Inferior parietal cortex (tissue), 1 donor: Measurements from ENCODE around the gene AIDA.
"Not testable (repeated sequence)": the region's sequence is repeated elsewhere in the genome, so short reads cannot be mapped to it uniquely, and the experiment has no call there.

ENCODE experiments used
- DNase-seq: peaks from one replicate; pipeline ENCODE4 v3.0.0-alpha.2; 2016; ENCODE audit errors: extremely low spot score

Gene AIDA

DNA sequence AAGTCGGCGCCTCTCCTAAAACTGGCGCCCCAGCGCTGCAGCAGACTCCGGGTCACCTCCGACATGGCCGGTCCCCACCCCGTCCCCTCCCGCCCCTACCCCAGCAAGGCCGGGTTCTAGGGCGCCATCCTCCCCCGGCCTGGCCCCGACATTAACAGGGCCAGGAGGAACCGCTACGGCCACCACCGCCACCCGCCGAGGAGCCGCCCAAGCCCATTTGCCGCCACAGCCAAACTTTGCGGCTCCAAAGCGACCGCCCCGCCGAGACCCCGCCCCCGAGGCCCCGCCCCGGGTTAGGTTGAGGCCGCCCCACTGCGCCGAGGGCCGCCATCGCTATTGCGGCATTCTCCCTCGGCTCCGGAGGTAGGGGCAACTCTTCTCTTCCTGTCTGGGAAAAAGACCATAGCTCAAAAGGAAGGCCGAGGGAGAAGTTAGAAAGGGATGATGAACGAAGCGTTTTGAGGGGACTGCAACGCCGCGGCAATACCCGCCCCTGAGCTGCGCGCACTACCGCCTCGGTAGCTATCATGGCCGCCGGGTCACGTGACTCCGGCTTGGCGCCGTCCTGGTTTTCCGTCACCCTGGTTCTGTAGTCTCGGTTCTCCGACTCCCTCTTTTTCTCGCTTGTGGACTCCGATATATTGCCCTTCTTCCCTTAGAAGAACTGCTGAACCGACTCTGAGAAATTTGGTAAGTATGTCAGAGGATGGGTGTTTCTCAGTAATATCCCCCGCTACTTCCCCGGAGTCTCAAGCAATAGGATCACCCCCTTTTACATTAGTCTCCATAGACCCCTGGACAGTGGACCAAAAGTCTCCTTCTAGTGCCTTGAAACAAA, at the start of gene AIDA, which contains the start of gene BROX:
AIDA (minus strand) TSS at position 239 of the 838 bp plus-strand sequence; CDS start at position 65, 174 bp downstream.
BROX (plus strand) TSS at position 312 of the 838 bp plus-strand sequence. CDS start 3,136 bp downstream, outside the sequence.
- DNase-seq = peak; percentile 90

GRCh38 chr1:222761083-222761482, 48.8 kb upstream of the AIDA start:
- no peak for DNase-seq

- no peak for DNase-seq
These were observed 47.3 kb upstream of the AIDA start for GRCh38 chr1:222759451-222760035.

- DNase-seq = no peak
These were observed 45.5 kb upstream of the AIDA start for GRCh38 chr1:222757646-222758268.

DNA sequence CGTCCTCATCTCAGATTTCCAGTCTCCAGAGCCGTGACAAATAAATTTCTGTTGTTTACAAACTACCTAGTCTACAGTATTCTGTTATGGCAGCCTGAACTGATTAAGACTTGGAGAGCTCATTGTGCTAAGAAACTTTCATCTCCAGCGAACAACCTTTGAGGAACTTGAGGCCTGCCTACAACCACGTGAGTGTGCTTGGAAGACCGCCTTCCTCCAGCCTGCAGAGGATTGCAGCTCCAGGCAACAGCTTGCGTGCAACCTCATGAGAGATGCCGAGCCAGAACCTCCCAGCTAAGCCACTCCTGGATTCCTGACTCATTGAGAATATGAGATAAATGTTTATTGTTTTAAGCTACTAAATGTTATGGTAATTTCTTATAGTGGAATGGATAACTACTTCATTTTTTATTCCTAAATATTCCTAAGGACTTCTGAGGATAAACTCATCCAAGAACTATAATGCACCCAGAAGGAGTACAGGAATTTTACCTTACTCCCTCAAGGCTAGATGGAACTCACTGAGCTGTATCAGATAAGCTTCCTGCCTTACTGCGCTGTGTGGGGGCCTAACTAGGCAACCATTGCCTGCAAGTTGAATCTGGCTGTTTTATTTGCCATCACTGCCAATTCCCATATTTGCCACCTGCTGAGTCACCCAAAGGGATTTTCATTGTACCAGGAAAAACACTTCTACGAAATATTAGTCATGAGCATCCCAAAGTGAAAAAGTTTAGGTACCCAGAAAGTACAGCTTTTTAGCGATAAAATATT, 42.3 kb upstream of the AIDA start:
- DNase-seq = no peak

DNA sequence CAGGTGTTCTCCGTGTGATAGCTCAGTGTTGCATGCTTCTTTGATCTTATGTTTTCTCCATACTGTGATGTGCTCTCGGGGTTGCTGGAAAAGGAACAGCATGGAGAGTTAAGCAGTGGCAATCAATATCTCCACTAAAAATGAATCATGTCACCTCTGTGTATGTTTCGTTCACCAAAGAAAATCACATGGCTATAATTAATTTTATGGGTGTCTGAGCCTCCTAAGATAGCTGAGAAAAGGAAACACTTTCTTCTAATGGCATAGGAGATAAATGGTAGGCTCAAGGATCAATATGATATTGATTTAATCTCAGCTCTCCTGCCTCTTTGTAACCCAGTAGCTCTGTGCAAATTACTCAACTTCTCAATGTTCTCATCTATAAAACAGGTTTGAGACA, 39.0 kb upstream of the AIDA start:
- no peak for DNase-seq

GRCh38 chr1:222750651-222751050, 38.4 kb upstream of the AIDA start:
- DNase-seq = no peak

- no peak for DNase-seq
These were observed 37.6 kb upstream of the AIDA start for GRCh38 chr1:222749927-222750326.

DNA sequence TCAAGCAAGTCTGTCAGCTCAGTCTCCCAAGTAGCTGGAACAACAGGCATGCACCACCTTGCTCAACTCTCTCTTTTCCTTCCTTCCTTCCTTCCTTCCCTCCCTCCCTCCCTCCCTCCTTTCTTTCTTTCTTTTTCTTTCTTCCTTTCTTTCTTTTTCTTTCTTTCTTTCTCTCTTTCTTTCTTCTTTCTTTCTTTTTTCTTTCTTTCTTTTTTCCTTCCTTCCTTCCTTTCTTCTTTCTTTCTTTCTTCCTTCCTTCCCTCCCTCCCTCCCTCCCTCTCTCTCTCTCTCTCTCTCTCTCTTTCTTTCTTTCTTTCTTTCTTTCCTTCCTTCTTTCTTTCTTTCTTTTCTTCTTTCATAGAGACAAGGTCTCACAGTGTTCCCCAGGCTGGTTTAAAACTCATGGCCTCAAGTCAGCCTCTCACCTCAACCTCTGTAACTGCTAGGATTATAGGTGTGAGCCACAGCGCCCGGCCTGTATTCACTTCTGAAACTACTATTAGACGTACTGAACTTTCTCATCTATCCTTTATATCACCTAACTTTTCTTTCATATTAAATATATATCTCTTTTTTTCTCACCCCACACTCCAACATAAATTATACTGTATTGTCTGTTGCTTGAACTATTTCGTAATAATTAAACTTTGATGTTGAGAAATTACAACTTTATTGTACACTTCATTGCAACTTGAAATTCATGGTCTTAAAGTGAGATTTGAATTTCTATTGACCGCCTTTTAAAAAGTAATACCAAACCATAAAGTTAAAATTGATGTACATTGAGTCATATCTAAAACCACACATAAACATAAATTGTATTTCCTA, 29.6 kb upstream of the AIDA start:
- DNase-seq = not testable (repeated sequence)

DNA sequence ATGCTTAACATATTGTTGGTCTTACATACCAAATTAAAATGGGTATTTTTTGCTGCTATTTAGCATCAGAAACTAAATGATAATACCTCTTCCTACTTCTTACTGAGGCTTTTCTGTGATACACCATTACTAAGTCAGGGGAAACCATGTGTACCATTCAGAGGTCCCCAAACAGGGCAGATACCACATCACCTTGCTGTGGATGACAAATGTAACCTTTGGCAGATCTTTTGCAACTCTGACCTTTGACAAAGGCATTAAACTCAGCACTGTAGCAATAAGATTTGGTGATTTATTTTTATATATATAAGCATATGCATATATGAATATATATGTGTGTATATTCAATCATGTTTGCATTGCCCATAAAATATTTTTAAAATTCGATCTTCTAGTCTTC, 27.6 kb upstream of the AIDA start:
- no peak for DNase-seq

DNA sequence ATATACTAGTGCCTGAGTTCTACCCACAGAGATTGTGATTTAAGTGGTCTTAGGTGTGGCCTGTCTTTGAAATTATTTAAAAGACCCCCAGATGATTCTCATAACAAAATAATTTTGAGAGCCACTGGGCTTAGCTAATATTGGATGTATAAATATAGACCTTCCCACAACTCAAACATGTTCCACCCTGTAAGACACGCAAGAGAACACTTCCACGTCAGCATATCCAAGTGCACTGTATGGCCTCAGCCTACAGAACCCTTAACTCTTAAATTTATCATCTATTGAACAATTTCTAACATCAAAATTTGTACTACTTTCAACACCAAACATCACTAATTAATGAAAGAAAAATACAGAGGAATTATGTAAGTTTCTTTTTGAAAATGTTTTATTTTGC, 27.2 kb upstream of the AIDA start:
- DNase-seq = no peak

DNA sequence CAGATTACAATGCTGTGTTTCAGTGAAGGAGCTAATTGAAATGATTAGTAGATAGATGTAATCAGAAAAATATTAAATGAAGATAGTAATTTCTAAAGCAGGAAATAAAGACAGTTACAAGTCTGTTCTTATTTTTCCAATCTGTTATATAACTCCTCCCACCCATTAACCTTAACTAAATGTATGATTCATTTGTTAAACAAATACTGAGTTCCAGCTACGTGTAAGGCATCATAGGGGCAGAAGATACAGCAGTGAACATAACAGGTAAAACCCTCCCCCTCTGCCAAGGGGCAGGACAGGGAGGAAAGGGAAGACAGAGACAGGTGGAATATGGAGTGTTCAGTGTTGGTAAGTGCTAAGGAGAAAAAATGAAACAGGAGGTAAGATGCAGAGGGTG, 24.7 kb upstream of the AIDA start, which contains the start of gene FAM177B:
FAM177B (plus strand) TSS at position 231 of the 400 bp plus-strand sequence. CDS start 9,344 bp downstream, outside the sequence.
- DNase-seq = no peak

DNA sequence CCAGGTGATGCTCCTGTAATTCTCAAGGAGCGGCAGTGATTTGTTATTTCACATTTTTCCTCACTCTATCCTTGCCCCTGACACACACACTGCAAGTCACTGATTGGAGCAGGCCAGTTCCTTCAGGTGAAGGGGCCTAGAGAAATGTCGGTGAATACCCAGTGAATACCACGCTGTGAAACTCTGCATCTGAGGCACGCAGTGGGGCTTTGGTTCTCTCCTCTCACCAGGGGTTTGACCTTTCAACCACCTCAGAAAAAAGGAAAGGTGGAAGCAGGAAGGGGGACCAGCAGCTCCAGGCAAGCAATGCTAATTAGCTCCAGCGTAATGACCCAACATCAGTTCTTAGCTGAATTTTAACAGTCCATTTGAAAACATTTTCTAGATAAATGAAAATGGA, 24.2 kb upstream of the AIDA start:
- no peak for DNase-seq

GRCh38 chr1:222734740-222735139, 22.4 kb upstream of the AIDA start:
- DNase-seq = no peak

DNA sequence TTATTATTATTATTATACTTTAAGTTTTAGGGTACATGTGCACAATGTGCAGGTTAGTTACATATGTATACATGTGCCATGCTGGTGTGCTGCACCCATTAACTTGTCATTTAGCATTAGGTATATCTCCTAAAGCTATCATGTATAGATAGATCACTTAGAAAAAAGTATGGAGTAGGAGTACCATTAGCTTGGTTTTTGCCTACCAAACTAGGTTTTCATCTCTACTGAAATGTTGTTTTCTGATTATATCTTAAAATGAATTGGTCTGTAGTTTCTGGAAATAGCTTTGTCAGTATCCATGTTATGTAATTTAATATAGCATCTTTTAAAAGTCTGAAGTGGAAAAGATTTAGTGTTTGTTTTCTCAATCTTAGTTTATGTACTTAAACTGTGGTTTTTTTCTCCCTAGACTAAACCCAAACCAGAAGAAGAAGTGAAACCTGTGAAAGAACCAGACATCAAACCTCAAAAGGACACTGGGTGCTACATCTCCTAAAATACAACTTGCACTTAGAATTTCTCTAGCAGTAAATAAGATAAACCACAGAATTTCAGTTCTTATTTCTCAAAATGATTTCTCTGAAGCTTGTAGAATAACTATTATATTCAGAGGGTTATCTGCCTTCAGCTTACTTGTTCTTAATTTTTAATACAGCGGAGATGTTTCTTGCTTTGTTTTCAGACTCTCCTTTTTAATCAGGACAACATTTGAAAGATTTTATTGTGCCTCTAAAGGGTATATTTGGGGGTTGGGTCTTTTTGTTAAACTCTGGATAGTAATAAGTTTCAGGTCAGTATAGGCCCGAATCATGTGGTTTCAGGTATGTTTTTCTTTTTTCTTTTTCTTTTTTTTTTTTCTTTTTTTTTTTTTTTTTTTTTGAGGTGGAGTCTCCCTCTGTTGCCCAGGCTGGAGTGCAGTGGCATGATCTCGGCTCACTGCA, 20.2 kb upstream of the AIDA start:
- no peak for DNase-seq

DNA sequence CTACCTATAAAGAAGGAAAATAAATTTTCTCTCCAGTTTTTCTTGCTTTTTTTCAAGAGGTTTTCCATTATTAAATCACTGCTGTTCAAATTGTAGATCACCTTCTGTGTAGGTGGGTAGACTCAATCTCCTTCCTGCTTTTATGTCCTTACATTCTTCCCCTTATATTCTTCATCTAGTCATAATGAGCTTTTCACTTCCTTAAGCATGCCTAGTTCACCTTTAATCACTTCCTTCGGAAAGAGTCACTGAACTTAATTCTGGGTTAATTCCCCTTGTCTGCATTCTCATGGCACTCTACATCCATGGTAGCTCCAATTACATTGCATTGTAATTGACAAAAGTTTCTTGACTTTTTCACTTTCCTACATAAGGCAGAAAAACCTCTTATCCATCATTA, 18.6 kb upstream of the AIDA start:
- no peak for DNase-seq

DNA sequence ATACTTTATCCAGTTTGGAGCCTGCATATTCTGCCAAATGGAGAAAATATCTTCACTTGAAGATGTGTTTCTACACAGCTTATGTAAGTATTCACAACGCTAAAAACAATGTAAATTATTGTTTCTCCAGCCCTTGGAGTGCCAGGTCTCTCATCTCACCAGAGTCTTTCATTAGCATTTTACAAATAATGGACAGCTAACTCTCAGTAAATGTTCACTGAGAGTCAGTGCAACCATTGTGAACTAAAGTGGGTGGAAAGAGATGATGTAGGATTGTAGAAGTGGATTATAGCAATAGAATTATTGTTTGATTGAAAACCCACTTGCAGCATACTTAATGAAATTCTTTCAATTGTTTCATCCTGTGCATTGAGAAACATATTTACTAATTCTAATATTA, 16.5 kb upstream of the AIDA start:
- peak; percentile 49 for DNase-seq

GRCh38 chr1:222716393-222716792, 4.1 kb upstream of the AIDA start:
- no peak for DNase-seq

DNA sequence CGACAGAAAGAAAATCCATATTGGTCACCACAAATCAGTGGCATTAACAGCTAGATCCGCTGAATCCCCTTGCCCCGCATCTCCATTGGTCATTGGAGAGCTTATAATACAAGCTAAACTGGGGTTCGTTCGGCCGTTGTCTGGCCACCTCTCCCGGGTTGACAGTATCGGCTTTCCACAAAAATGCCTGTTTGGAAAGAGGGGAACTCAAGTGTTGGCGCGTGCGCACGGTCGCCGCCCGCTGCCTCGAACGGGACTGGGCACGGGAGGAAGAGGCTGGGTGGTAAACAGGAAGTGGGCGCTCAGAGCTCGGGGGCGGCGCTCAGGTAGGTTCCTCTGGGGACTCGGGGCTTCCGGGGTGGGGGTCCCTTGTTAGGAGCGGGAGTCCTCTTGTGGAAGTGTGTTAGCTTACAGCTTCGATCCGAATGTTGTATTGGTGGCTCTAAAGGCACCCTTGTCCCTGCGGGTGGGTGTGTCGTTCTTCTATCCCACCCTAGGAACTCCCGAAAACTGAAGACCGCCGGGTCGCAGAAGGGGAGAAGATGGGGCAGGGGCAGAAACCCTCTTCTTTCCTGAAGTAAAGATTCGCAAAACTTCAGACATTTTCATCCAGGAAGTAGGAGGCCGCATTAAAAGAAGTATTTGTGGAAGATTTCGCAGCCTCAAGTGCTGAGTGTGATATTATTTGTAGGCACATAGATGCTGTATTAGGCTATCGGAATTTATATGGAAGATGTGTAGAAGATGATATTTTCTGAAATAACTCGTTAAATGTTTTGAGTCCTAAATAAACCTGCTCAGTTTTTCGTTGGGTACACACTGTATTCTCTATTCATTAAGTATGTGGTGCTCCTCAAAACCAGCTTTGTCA, 1.0 kb upstream of the AIDA start:
- DNase-seq = peak; percentile 97
